GM18508 (cell line): ENCODE results near the gene U2AF1L4.
"Not testable (repeated sequence)": the region's sequence is repeated elsewhere in the genome, so short reads cannot be mapped to it uniquely, and the experiment has no call there.

ENCODE experiments used
- ATAC-seq: cut with Tn5 transposase; IDR thresholded peaks from one replicate; pipeline ENCODE4 v1.9.1; 2021; ENCODE audit warnings: moderate number of reproducible peaks; ENCODE audit not compliant: insufficient read depth, unreplicated experiment

U2AF1L4 gene

GRCh38 chr19:35729021-35729420 is 16.2 kb downstream of the U2AF1L4 start:
- ATAC-seq = no peak

- no peak for ATAC-seq
Measured at GRCh38 chr19:35727956-35728706, 17.1 kb downstream of the U2AF1L4 start.

GRCh38 chr19:35727053-35727955 is 17.9 kb downstream of the U2AF1L4 start:
- ATAC-seq = no peak

- no peak for ATAC-seq
Measured at GRCh38 chr19:35725216-35725861, 19.9 kb downstream of the U2AF1L4 start.

GRCh38 chr19:35724560-35724959 is 20.7 kb downstream of the U2AF1L4 start:
- no peak for ATAC-seq

GRCh38 chr19:35724132-35724531 is 21.1 kb downstream of the U2AF1L4 start:
- ATAC-seq = not testable (repeated sequence)

- no peak for ATAC-seq
Measured at GRCh38 chr19:35723671-35724070, 21.5 kb downstream of the U2AF1L4 start.

GRCh38 chr19:35722897-35723296 is 22.3 kb downstream of the U2AF1L4 start:
- ATAC-seq = no peak

GRCh38 chr19:35722461-35722860 is 22.8 kb downstream of the U2AF1L4 start:
- no peak for ATAC-seq

GRCh38 chr19:35721374-35721773 is 23.8 kb downstream of the U2AF1L4 start:
- ATAC-seq = no peak

GRCh38 chr19:35720648-35721047 is 24.6 kb downstream of the U2AF1L4 start:
- ATAC-seq = no peak

- ATAC-seq = no peak
Measured at GRCh38 chr19:35720163-35720524, 25.1 kb downstream of the U2AF1L4 start.

GRCh38 chr19:35719402-35720162 is 25.6 kb downstream of the U2AF1L4 start:
- ATAC-seq = no peak

GRCh38 chr19:35718345-35719041 is 26.7 kb downstream of the U2AF1L4 start:
- ATAC-seq = no peak

GRCh38 chr19:35717665-35718344 is 27.4 kb downstream of the U2AF1L4 start, which contains the start of gene KMT2B:
Gene KMT2B, plus strand, starts transcription at chr19:35718003. Its CDS starts 16 bp downstream, at chr19:35718019.
- no peak for ATAC-seq

- ATAC-seq = no peak
Measured at GRCh38 chr19:35716801-35717664, 28.2 kb downstream of the U2AF1L4 start.

- no peak for ATAC-seq
Measured at GRCh38 chr19:35715981-35716800, 29.0 kb downstream of the U2AF1L4 start.
